IPS-20b (cell line): ENCODE results near the gene GPRIN1.

Source experiments
- H3K27ac ChIP-seq: one replicate; pipeline ENCODE4 v1.5.1; 2013; ENCODE audit warnings: low read length
- H3K27me3 ChIP-seq: 2 replicates; pipeline ENCODE4 v1.6.1; 2013; ENCODE audit warnings: mild to moderate bottlenecking, low read length, inconsistent platforms; ENCODE audit not compliant: insufficient read depth
- H3K36me3 ChIP-seq: 2 replicates; pipeline ENCODE4 v1.6.1; 2013; ENCODE audit warnings: low read depth, mild to moderate bottlenecking, inconsistent platforms, low read length, moderate library complexity; ENCODE audit not compliant: insufficient read depth
- H3K4me1 ChIP-seq: 2 replicates; pipeline ENCODE4 v1.6.1; 2013; ENCODE audit warnings: mild to moderate bottlenecking, control low read depth, inconsistent platforms, low read length, moderate library complexity; ENCODE audit not compliant: insufficient read depth
- H3K4me3 ChIP-seq: 2 replicates; pipeline ENCODE4 v1.5.1; 2013; ENCODE audit warnings: mild to moderate bottlenecking, low read length, inconsistent platforms
- H3K9ac ChIP-seq: 2 replicates; pipeline ENCODE4 v1.6.1; 2013; ENCODE audit warnings: low read depth, mild to moderate bottlenecking, inconsistent platforms, low read length, moderate library complexity
- H3K9me3 ChIP-seq: 2 replicates; pipeline ENCODE4 v1.6.1; 2013; ENCODE audit warnings: mild to moderate bottlenecking, low read depth, low read length, inconsistent platforms; ENCODE audit not compliant: insufficient read depth

GPRIN1 gene

GRCh38 chr5:176609724-176610434 lies at the start of gene GPRIN1:
GPRIN1 (minus strand) TSS chr5:176610156; CDS start chr5:176599834, 10,322 bp downstream.
- H3K9ac ChIP-seq = peak within 1 kb of the TSS; percentile 75
- H3K27ac ChIP-seq = no peak within 1 kb of the TSS
- H3K4me1 ChIP-seq = peaks cover 9% of the 10 kb centered on the region; the same call in 1 of the 2 replicates
- H3K9me3 ChIP-seq = no peaks in the 10 kb centered on the region
- H3K4me3 ChIP-seq = peak within 1 kb of the TSS; percentile 74
- peaks cover 42% of the 10 kb centered on the region for H3K27me3 ChIP-seq
- H3K36me3 ChIP-seq = no peaks in the 10 kb centered on the region

DNA sequence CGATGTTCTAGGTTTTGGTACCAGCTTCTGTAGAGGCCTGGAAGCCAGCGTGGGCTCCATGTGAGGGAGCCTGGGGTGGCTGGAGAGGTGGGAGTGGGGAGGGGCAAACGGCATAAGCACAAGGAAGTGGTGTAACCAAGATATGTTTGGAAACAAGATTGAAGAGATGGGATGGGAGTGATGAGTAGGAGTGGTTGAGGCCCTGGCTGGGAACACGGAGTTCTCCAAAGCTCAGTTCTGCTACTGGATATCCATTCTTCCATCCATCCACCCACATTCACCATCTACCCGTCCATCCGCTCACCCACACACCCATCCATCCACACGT lies 49.5 kb upstream of the GPRIN1 start:
- H3K9me3 ChIP-seq = no peaks in the 10 kb centered on the region
- no peaks in the 10 kb centered on the region for H3K36me3 ChIP-seq
- no peak overlapping the region for H3K27ac ChIP-seq
- no peak overlapping the region for H3K9ac ChIP-seq
- peaks cover 5% of the 10 kb centered on the region; the same call in 1 of the 2 replicates for H3K4me1 ChIP-seq
- H3K27me3 ChIP-seq = 0 out of 2 replicates have a peak, but pooled peaks cover 4% of the 10 kb centered on the region
- H3K4me3 ChIP-seq = no peak overlapping the region

DNA sequence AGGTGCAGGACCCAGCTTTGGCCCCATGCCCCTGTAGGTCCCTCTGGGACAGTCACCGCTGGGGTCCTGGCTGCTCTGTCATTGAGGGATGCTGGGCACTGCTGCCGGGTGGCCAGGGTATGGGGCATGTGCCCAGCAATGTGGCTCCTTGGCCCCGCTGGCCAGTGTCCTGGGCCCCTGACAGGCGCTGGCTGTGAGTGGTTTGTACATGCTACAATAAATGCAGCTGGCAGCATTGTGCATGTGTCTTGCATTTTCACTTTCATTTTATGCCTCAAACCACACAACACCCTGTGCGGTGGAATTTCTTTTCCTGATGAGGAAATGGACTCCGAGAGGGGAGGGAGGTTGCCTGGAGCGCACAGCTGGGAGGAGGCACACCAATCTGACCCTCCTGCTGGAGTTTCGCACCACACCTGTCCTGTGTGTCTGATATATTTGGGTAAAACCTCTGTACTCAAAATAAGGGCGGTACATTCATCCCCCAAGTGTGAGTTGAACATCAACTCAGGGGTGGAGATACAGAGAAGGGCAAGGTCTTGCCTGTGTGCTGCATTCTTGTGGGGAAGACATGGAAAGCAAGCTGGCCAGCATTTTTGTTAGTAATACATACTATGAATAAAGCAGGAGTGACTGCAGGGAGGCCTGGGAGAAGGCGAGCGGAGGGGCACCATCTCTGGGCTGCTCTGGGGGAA lies 49.0 kb upstream of the GPRIN1 start:
- H3K4me3 ChIP-seq = no peak overlapping the region
- no peak overlapping the region for H3K27ac ChIP-seq
- H3K36me3 ChIP-seq = no peaks in the 10 kb centered on the region
- H3K4me1 ChIP-seq = no peaks in the 10 kb centered on the region; the same call in 1 of the 2 replicates
- H3K27me3 ChIP-seq = 0 out of 2 replicates have a peak, but pooled peaks cover 4% of the 10 kb centered on the region
- no peaks in the 10 kb centered on the region for H3K9me3 ChIP-seq
- no peak overlapping the region for H3K9ac ChIP-seq

- no peak overlapping the region for H3K27ac ChIP-seq
- no peak overlapping the region for H3K4me3 ChIP-seq
- no peaks in the 10 kb centered on the region for H3K9me3 ChIP-seq
- H3K36me3 ChIP-seq = peaks cover 8% of the 10 kb centered on the region
- no peak overlapping the region for H3K9ac ChIP-seq
- H3K27me3 ChIP-seq = no peaks in the 10 kb centered on the region
- H3K4me1 ChIP-seq = no peaks in the 10 kb centered on the region
Measured at GRCh38 chr5:176658007-176658599, 48.1 kb upstream of the GPRIN1 start.

- no peaks in the 10 kb centered on the region for H3K27me3 ChIP-seq
- peaks cover 15% of the 10 kb centered on the region for H3K36me3 ChIP-seq
- no peak overlapping the region for H3K4me3 ChIP-seq
- no peaks in the 10 kb centered on the region for H3K9me3 ChIP-seq
- H3K27ac ChIP-seq = no peak overlapping the region
- H3K9ac ChIP-seq = no peak overlapping the region
- no peaks in the 10 kb centered on the region for H3K4me1 ChIP-seq
Measured at GRCh38 chr5:176656467-176656990, 46.6 kb upstream of the GPRIN1 start.

DNA sequence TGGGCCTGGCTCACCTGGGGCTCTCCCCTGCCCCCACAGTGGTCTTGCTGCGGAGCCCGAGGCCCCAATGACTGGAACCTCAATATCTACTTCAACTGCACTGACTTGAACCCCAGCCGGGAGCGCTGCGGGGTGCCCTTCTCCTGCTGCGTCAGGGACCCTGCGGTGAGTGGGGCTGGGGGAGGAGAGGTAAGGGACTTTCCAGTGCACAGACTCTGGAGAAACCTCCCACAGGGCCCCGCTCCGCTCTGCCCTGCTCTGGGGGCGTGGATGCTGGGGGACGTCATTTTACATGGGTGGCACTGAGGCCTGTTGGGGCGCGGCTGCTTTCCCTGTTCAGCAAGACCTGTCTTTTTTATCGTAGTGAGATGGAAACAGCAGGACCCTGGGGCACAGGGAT lies 44.9 kb upstream of the GPRIN1 start:
- Histone ChIP-seq H3K9me3 (no peaks in the 10 kb centered on the region), H3K27me3 (no peaks in the 10 kb centered on the region), H3K4me3 (no peak overlapping the region), H3K27ac (no peak overlapping the region), H3K9ac (no peak overlapping the region), H3K36me3 (peaks cover 15% of the 10 kb centered on the region), H3K4me1 (0 out of 2 replicates have a peak, but pooled peaks cover 3% of the 10 kb centered on the region)

- H3K36me3 ChIP-seq = peaks cover 15% of the 10 kb centered on the region
- 0 out of 2 replicates have a peak, but pooled peaks cover 4% of the 10 kb centered on the region for H3K4me1 ChIP-seq
- H3K4me3 ChIP-seq = no peak overlapping the region
- H3K27me3 ChIP-seq = no peaks in the 10 kb centered on the region
- no peak overlapping the region for H3K27ac ChIP-seq
- no peak overlapping the region for H3K9ac ChIP-seq
- H3K9me3 ChIP-seq = no peaks in the 10 kb centered on the region
Measured at GRCh38 chr5:176653401-176654385, 43.7 kb upstream of the GPRIN1 start.

GRCh38 chr5:176652136-176652535 lies 42.2 kb upstream of the GPRIN1 start:
- H3K4me3 ChIP-seq = no peak overlapping the region
- H3K4me1 ChIP-seq = 0 out of 2 replicates have a peak, but pooled peaks cover 4% of the 10 kb centered on the region
- no peaks in the 10 kb centered on the region for H3K9me3 ChIP-seq
- peaks cover 15% of the 10 kb centered on the region for H3K36me3 ChIP-seq
- H3K27ac ChIP-seq = no peak overlapping the region
- H3K9ac ChIP-seq = no peak overlapping the region
- no peaks in the 10 kb centered on the region for H3K27me3 ChIP-seq

- peaks cover 7% of the 10 kb centered on the region; the same call in 1 of the 2 replicates for H3K4me1 ChIP-seq
- H3K27me3 ChIP-seq = no peaks in the 10 kb centered on the region
- H3K4me3 ChIP-seq = no peak overlapping the region
- H3K27ac ChIP-seq = no peak overlapping the region
- no peaks in the 10 kb centered on the region for H3K9me3 ChIP-seq
- H3K36me3 ChIP-seq = peaks cover 15% of the 10 kb centered on the region
- no peak overlapping the region for H3K9ac ChIP-seq
Measured at GRCh38 chr5:176651472-176651980, 41.6 kb upstream of the GPRIN1 start.

- no peak overlapping the region for H3K9ac ChIP-seq
- H3K27ac ChIP-seq = no peak overlapping the region
- peaks cover 10% of the 10 kb centered on the region; the same call in 1 of the 2 replicates for H3K4me1 ChIP-seq
- H3K36me3 ChIP-seq = peaks cover 15% of the 10 kb centered on the region
- no peaks in the 10 kb centered on the region for H3K9me3 ChIP-seq
- H3K27me3 ChIP-seq = no peaks in the 10 kb centered on the region
- H3K4me3 ChIP-seq = no peak overlapping the region
Measured at GRCh38 chr5:176650354-176650884, 40.5 kb upstream of the GPRIN1 start.
